22Rv1 (cell line): ENCODE results near the gene GPATCH1.
"Not testable (repeated sequence)": the region's sequence is repeated elsewhere in the genome, so short reads cannot be mapped to it uniquely, and the experiment has no call there.

Source experiments
- H3K27ac ChIP-seq: fragments of 450-650 bp; 2 replicates; pipeline ENCODE4 v1.5.1; 2017
- CTCF ChIP-seq: fragments of 450-650 bp; IDR thresholded peaks from 2 replicates; pipeline ENCODE4 v1.5.1; 2017; ENCODE audit warnings: mild to moderate bottlenecking
- ZFX ChIP-seq: fragments of 450-650 bp; IDR thresholded peaks from 2 replicates; pipeline ENCODE4 v1.6.1; 2017; ENCODE audit warnings: antibody characterized with exemption, borderline replicate concordance

The GPATCH1 gene

GRCh38 chr19:33124207-33125098 lies 43.5 kb downstream of the GPATCH1 start:
- no peak overlapping the region for H3K27ac ChIP-seq
- no peak for TF ChIP-seq ZFX
- TF ChIP-seq CTCF, result no peak

DNA sequence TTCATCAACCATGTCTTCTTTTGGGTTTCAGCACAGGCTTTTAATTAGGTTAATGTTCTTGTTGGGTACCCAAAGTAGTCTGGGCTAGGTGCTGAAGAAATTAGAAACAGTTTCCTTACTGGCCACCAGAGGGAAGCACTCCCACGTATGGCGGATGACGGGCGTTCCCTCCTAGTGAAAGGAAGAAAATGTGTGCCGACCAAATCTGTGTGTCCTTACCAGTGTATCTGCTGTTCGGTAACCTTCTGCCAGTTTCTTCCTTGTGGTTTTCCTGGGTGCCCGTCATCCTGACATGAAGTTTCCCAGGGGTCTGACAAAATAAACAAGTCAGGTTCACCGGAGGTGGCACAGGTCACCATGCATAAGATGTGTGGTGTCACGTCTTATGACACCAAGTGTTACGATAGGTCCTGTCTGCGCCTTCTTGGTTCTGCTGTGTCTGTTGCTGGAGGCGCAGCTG lies 45.0 kb downstream of the GPATCH1 start:
- TF ChIP-seq CTCF (peak; percentile 93), ZFX (no peak)
- no peak overlapping the region for H3K27ac ChIP-seq

DNA sequence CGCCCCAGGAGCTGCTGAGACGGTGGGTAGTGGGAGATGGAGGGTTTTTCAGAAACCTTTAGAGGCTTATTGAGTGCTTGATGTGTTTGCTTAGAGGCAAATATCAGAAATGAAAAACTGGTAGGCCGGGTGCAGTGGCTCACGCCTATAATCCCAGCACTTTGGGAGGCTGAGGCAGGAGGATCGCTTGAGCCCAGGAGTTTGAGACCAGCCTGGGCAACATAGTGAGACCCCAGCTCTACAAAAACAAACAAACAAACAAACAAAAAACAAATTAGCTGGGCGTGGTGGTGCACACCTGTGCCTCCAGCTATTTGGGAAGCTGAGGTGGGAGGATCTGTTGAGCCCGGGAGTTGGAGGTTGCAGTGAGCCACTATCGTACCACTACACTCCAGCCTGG lies 45.7 kb downstream of the GPATCH1 start:
- H3K27ac ChIP-seq, result not testable (repeated sequence)

- no peak for TF ChIP-seq ZFX
- no peak for TF ChIP-seq CTCF
- H3K27ac ChIP-seq, result no peak overlapping the region
Observed at GRCh38 chr19:33129901-33130300, 48.9 kb downstream of the GPATCH1 start.

GRCh38 chr19:33130433-33130832 lies 49.5 kb downstream of the GPATCH1 start:
- no peak overlapping the region for H3K27ac ChIP-seq
- TF ChIP-seq ZFX, result no peak
- no peak for TF ChIP-seq CTCF

DNA sequence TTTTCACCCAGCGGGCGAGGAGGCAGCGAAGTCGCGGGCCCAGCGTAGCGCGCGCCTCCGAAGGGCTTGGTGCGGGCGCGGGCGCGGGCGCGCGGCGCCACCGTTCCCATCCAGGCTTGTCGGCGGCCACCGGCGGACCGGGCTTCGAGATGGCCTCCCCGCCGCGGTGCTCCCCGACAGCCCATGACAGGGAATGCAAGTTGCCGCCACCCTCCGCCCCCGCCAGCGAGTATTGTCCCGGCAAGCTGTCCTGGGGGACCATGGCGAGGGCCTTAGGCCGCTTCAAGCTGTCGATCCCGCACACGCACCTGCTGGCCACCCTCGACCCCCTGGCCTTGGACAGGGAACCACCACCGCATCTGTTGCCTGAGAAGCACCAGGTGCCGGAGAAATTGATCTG lies 51.0 kb downstream of the GPATCH1 start, which contains the start of gene WDR88:
WDR88 (plus strand) TSS at position 94 of the 400 bp plus-strand sequence; CDS start at position 150, 56 bp downstream.
- TF ChIP-seq CTCF (no peak), ZFX (no peak)
- H3K27ac ChIP-seq, result no peak within 1 kb of the TSS

DNA sequence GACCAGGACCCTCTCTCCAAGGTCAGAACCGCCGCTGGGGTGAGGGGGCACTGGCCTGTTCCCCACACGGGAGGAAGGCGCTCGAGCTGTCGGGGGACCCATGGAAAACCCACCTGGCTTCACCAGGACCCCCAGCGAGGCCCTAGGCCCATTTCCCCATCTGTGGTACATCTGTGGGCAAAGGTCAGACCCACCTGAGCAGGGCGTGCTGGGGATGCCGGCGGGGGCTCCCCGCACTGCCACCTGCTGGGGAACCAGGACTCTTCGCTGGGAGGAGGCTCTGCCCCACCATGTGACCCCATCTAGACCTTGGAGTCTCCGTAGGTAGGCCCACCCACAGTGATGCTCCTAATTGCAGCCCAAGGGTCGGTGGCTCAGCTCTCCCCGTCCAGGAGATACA lies 51.4 kb downstream of the GPATCH1 start:
- TF ChIP-seq ZFX (no peak), CTCF (peak; percentile 44)
- H3K27ac ChIP-seq, result no peak overlapping the region
